Liver (tissue), 9 donors: ENCODE results near the gene WNT7B. TPM values are rescaled to one million over a fixed set of nuclear protein-coding genes. Genes with fewer than 3 reads are reported as not detected.

ENCODE experiments used
- DNase-seq: peaks from one replicate; pipeline ENCODE4 v3.0.0-alpha.2; 2017; ENCODE audit warnings: low spot score
- H3K27ac ChIP-seq, 2 donors: one replicate each; pipeline ENCODE4 v1.7.0; 2013; ENCODE audit warnings: inconsistent platforms in 2 of 2, low read length in 2 of 2, control low read depth in 1 of 2, low read depth in 1 of 2, mild to moderate bottlenecking in 1 of 2
- H3K27me3 ChIP-seq, 4 donors: one replicate each; pipeline versions ENCODE4 v1.6.1 to v1.7.0; 2013; ENCODE audit warnings: low read length in 3 of 4, inconsistent platforms in 1 of 4, mild to moderate bottlenecking in 1 of 4, moderate library complexity in 1 of 4; ENCODE audit not compliant: control insufficient read depth in 4 of 4, insufficient read depth in 4 of 4
- H3K36me3 ChIP-seq, 4 donors: one replicate each; pipeline versions ENCODE4 v1.6.1 to v1.7.0; 2013; ENCODE audit warnings: low read length in 3 of 4, mild to moderate bottlenecking in 3 of 4, low read depth in 1 of 4, moderate library complexity in 1 of 4; ENCODE audit not compliant: control insufficient read depth in 4 of 4, insufficient read depth in 3 of 4
- H3K4me1 ChIP-seq, 4 donors: one replicate each; pipeline versions ENCODE4 v1.6.1 to v1.7.0; 2013; ENCODE audit warnings: low read length in 3 of 4, mild to moderate bottlenecking in 3 of 4, moderate library complexity in 1 of 4; ENCODE audit not compliant: control insufficient read depth in 4 of 4, insufficient read depth in 4 of 4
- H3K4me3 ChIP-seq, 3 donors: one replicate each; pipeline versions ENCODE4 v1.6.1 to v1.7.0; 2013; ENCODE audit warnings: low read length in 3 of 3, control low read depth in 1 of 3, low read depth in 1 of 3, mild to moderate bottlenecking in 1 of 3
- H3K9ac ChIP-seq, 2 donors: one replicate each; pipeline ENCODE4 v1.7.0; 2013; ENCODE audit warnings: low read length in 2 of 2, mild to moderate bottlenecking in 2 of 2, moderate library complexity in 2 of 2, control low read depth in 1 of 2, low read depth in 1 of 2
- H3K9me3 ChIP-seq, 4 donors: one replicate each; pipeline versions ENCODE4 v1.6.1 to v1.7.0; 2013; ENCODE audit warnings: low read length in 3 of 4; ENCODE audit not compliant: control insufficient read depth in 4 of 4
- CTCF ChIP-seq: fragments of 150-350 bp; IDR thresholded peaks from 2 replicates; pipeline ENCODE4 v1.5.1; 2017; ENCODE audit warnings: improper control_type of control experiment, low read depth, low read length; ENCODE audit not compliant: missing input control
- EGR1 ChIP-seq, 2 donors: IDR thresholded peaks; 2 replicates each; pipeline ENCODE4 v1.6.1; 2016 to 2018; ENCODE audit warnings: antibody characterized with exemption in 2 of 2, low read depth in 2 of 2
- FOXA1 ChIP-seq: IDR thresholded peaks from 2 replicates; pipeline ENCODE4 v1.6.1; 2016; ENCODE audit warnings: antibody characterized with exemption
- FOXA2 ChIP-seq: IDR thresholded peaks from 2 replicates; pipeline ENCODE4 v1.6.1; 2016; ENCODE audit warnings: antibody characterized with exemption
- GABPA ChIP-seq, 2 donors: IDR thresholded peaks in 1 of 2; conservative IDR thresholded peaks in 1 of 2; 2 replicates each; pipeline ENCODE4 v1.6.1; 2016; ENCODE audit warnings: antibody characterized with exemption in 2 of 2, mild to moderate bottlenecking in 1 of 2, moderate library complexity in 1 of 2
- HNF4A ChIP-seq, 2 donors: conservative IDR thresholded peaks; 2 replicates each; pipeline ENCODE4 v1.6.1; 2016; ENCODE audit warnings: antibody characterized with exemption in 2 of 2, mild to moderate bottlenecking in 2 of 2
- HNF4G ChIP-seq: IDR thresholded peaks from 2 replicates; pipeline ENCODE4 v1.6.1; 2016; ENCODE audit warnings: antibody characterized with exemption
- JUND ChIP-seq, 2 donors: IDR thresholded peaks; 2 replicates each; pipeline ENCODE4 v1.6.1; 2016; ENCODE audit warnings: antibody characterized with exemption in 2 of 2
- NR2F2 ChIP-seq: IDR thresholded peaks from 2 replicates; pipeline ENCODE4 v1.6.1; 2016; ENCODE audit warnings: antibody characterized with exemption
- RAD21 ChIP-seq, 2 donors: IDR thresholded peaks; 2 replicates each; pipeline ENCODE4 v1.6.1; 2016; ENCODE audit warnings: antibody characterized with exemption in 2 of 2, mild to moderate bottlenecking in 2 of 2
- REST ChIP-seq: IDR thresholded peaks from 2 replicates; pipeline ENCODE4 v1.6.1; 2016; ENCODE audit warnings: antibody characterized with exemption, mild to moderate bottlenecking
- RXRA ChIP-seq, 2 donors: IDR thresholded peaks; 2 replicates each; pipeline ENCODE4 v1.6.1; 2017 to 2018; ENCODE audit warnings: antibody characterized with exemption in 2 of 2, mild to moderate bottlenecking in 1 of 2
- SP1 ChIP-seq: IDR thresholded peaks from 2 replicates; pipeline ENCODE4 v1.6.1; 2018; ENCODE audit warnings: antibody characterized with exemption, mild to moderate bottlenecking
- TAF1 ChIP-seq: conservative IDR thresholded peaks from 2 replicates; pipeline ENCODE4 v1.6.1; 2016; ENCODE audit warnings: antibody characterized with exemption, mild to moderate bottlenecking
- YY1 ChIP-seq: IDR thresholded peaks from 2 replicates; pipeline ENCODE4 v1.6.1; 2016; ENCODE audit warnings: antibody characterized with exemption, mild to moderate bottlenecking
- ZBTB33 ChIP-seq: IDR thresholded peaks from 2 replicates; pipeline ENCODE4 v1.6.1; 2016; ENCODE audit warnings: antibody characterized with exemption
- WGBS: extraction: QIAGEN DNeasy Blood & Tissue Kit; methylation state at CpG from one replicate; pipeline ENCODE4 v1.1.7; 2013; 5-methylcytosine and 5-hydroxymethylcytosine counted together
- polyA plus RNA-seq, 2 donors: library from polyadenylated mRNA; stranded (reverse) in 1 of 2; unstranded in 1 of 2; fragments of 200-250 nt in 1 of 2; fragments of >200 nt in 1 of 2; fragmentation: Nextera tagmentation in 1 of 2; extraction: Ambion mirVana in 1 of 2; gene quantifications; one replicate each; pipeline versions ENCODE4 v1.2.1 to v1.2.3, GENCODE V29; 2013 to 2015
- total RNA-seq, 2 donors: library from RNA; depleted of rRNA; stranded (reverse); fragments of >200 nt; gene quantifications; one replicate each; pipeline ENCODE4 v1.2.3, GENCODE V29; 2014
- TF ChIP-seq, protein P1 (sequence below): IDR thresholded peaks from 2 replicates; pipeline ENCODE4 v1.6.1; 2016; ENCODE audit warnings: antibody characterized with exemption
- TF ChIP-seq, protein P2 (sequence below): IDR thresholded peaks from 2 replicates; pipeline ENCODE4 v1.6.1; 2016; ENCODE audit warnings: antibody characterized with exemption
- donor health status: healthy.
- donor health status: healthy.
- donor health status: healthy.
- donor health status: healthy.
- donor health status: healthy.

WNT7B gene
- under 1 TPM in 1 of 2 donors, not detected in 1; 0.28 TPM for total RNA-seq
- under 1 TPM in 1 of 2 donors, not detected in 1; 0.06 TPM for polyA plus RNA-seq

DNA sequence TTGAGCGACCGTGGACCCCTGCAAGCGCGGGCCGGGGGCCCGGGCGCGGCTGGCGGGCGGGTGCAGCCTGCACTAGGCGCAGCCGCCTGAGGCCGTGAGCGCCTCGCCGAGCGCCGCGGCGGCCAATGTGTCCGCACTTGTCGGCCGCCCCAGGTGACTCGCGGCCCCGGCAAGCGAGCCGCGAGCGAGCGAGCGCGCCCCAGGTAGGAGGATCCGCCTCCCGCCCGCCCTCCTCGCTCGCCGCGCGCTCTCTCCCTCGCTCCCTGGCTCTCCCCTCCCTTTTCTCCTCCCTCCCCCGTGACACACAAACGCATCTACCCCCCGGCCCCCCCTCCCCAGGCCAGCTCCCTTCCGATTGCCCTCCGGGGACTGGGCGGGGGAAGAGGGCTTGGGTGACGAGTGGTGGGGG, at the start of gene WNT7B:
Gene WNT7B, minus strand, starts transcription at position 160 of the 409 bp plus-strand sequence. CDS start 408 bp downstream, outside the sequence.
- Histone ChIP-seq H3K9ac (no peak within 1 kb of the TSS), H3K27ac (no peak within 1 kb of the TSS), H3K4me1 (peaks cover 15 to 43% (median 17%) of the 10 kb centered on the region in 4 donors), H3K4me3 (peak within 1 kb of the TSS in 1 of 3 donors; percentile 37), H3K36me3 (no peaks in the 10 kb centered on the region), H3K9me3 (no peaks in the 10 kb centered on the region), H3K27me3 (peaks cover 6 to 19% (median 15%) of the 10 kb centered on the region in 4 donors)
- 2% methylated on average over 49 of the region's 49 CpGs for WGBS
- TF ChIP-seq, protein P1, sequence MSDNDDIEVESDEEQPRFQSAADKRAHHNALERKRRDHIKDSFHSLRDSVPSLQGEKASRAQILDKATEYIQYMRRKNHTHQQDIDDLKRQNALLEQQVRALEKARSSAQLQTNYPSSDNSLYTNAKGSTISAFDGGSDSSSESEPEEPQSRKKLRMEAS, result no peak
- TF ChIP-seq FOXA2 (no peak), CTCF (no peak), YY1 (no peak), SP1 (no peak), NR2F2 (no peak), EGR1 (IDR thresholded peaks at IDR 0.05; ENCODE audit: low read depth in 2 of 2) (no peak), JUND (IDR thresholded peaks at IDR 0.05) (no peak), GABPA (IDR thresholded peaks at IDR 0.05 in 1 of 2, conservative IDR thresholded peaks at IDR 0.05 in 1 of 2) (no peak), ZBTB33 (no peak), FOXA1 (no peak), RAD21 (IDR thresholded peaks at IDR 0.05) (no peak), HNF4A (conservative IDR thresholded peaks at IDR 0.05) (no peak), HNF4G (no peak), RXRA (IDR thresholded peaks at IDR 0.05) (no peak), TAF1 (no peak)
- TF ChIP-seq, protein P2, sequence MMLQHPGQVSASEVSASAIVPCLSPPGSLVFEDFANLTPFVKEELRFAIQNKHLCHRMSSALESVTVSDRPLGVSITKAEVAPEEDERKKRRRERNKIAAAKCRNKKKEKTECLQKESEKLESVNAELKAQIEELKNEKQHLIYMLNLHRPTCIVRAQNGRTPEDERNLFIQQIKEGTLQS, result no peak
- no peak for DNase-seq

GRCh38 chr22:46025973-46026898, 49.3 kb upstream of the WNT7B start:
- H3K9ac ChIP-seq, result peak overlapping the region in 1 of 2 donors; percentile 18
- H3K4me3 ChIP-seq, result no peak overlapping the region
- H3K4me1 ChIP-seq, result peaks cover 6 to 20% (median 9%) of the 10 kb centered on the region in 4 donors
- no peak for DNase-seq
- H3K27me3 ChIP-seq, result no peaks in the 10 kb centered on the region
- H3K27ac ChIP-seq, result no peak overlapping the region
- WGBS, result 91% methylated on average over 17 of the region's 17 CpGs
- H3K9me3 ChIP-seq, result no peaks in the 10 kb centered on the region
- H3K36me3 ChIP-seq, result no peaks in the 10 kb centered on the region
- no peak for TF ChIP-seq EGR1 (IDR thresholded peaks at IDR 0.05; ENCODE audit: low read depth in 2 of 2)
- TF ChIP-seq REST, result no peak
- TF ChIP-seq, protein P1, result no peak
- TF ChIP-seq YY1, result no peak
- TF ChIP-seq, protein P2, result no peak
- no peak for TF ChIP-seq SP1
- no peak for TF ChIP-seq HNF4A (conservative IDR thresholded peaks at IDR 0.05)
- TF ChIP-seq FOXA2, result no peak
- no peak for TF ChIP-seq TAF1
- no peak for TF ChIP-seq FOXA1
- no peak for TF ChIP-seq ZBTB33
- TF ChIP-seq RAD21 (IDR thresholded peaks at IDR 0.05), result no peak
- TF ChIP-seq GABPA (IDR thresholded peaks at IDR 0.05 in 1 of 2, conservative IDR thresholded peaks at IDR 0.05 in 1 of 2), result no peak
- TF ChIP-seq HNF4G, result no peak
- no peak for TF ChIP-seq NR2F2
- TF ChIP-seq RXRA (IDR thresholded peaks at IDR 0.05), result no peak
